PC-3 (cell line): Measurements from ENCODE around the gene SYT15. TPM values are rescaled to one million over a fixed set of nuclear protein-coding genes. Genes with fewer than 3 reads are reported as not detected.

Source experiments
- ATAC-seq: fragments of 200-7000 bp; cut with Tn5 transposase; 2 replicates; pipeline ENCODE4 v1.9.1; 2020; ENCODE audit warnings: mild to moderate bottlenecking, moderate library complexity
- BruUV-seq: library from RNA; stranded (reverse); fragments of 400-500 nt; replicated peaks from 2 replicates; lab custom pipeline; 2021; lab: Mats Ljungman, UMichigan
- CTCF ChIA-PET: fragments of 300-600 bp; sonication (Branson Sonifier 250); formaldehyde crosslinking; loops from one replicate; lab custom pipeline; 2022; ENCODE audit warnings: antibody characterized with exemption; lab: Charles Lee
- POLR2A ChIA-PET: fragments of 300-600 bp; sonication (Branson Sonifier 250); formaldehyde crosslinking; loops from one replicate; lab custom pipeline; 2022; ENCODE audit warnings: antibody characterized with exemption; ENCODE audit not compliant: unreplicated experiment; lab: Charles Lee
- DNase-seq: peaks from one replicate; pipeline ENCODE4 v3.0.0-alpha.2; 2015
- H2AFZ ChIP-seq: fragments of 300-600 bp; sonication (generic); 2 replicates; pipeline ENCODE4 v1.6.0; 2016; ENCODE audit warnings: antibody characterized with exemption, low read length
- H3F3A ChIP-seq: fragments of 300-600 bp; sonication (generic); one replicate; pipeline ENCODE4 v1.6.0; 2017; ENCODE audit warnings: antibody characterized with exemption, low read length, control low read depth, mild to moderate bottlenecking; ENCODE audit not compliant: unreplicated experiment
- H3K27ac ChIP-seq: fragments of 300-600 bp; sonication (generic); 2 replicates; pipeline ENCODE4 v1.5.1; 2016; ENCODE audit warnings: mild to moderate bottlenecking, low read length
- H3K27me3 ChIP-seq: fragments of 300-600 bp; sonication (generic); 2 replicates; pipeline ENCODE4 v1.6.1; 2016; ENCODE audit warnings: low read length, mixed read lengths
- H3K36me3 ChIP-seq: fragments of 300-600 bp; sonication (generic); 2 replicates; pipeline ENCODE4 v1.6.1; 2016; ENCODE audit warnings: low read depth, mixed run types, low read length, mixed read lengths
- H3K4me1 ChIP-seq: fragments of 300-600 bp; sonication (generic); 2 replicates; pipeline ENCODE4 v1.5.1; 2016; ENCODE audit warnings: low read length; ENCODE audit not compliant: insufficient read depth
- H3K4me2 ChIP-seq: fragments of 300-600 bp; sonication (generic); 2 replicates; pipeline ENCODE4 v1.6.0; 2016; ENCODE audit warnings: low read length
- H3K4me3 ChIP-seq: fragments of 300-600 bp; sonication (generic); 2 replicates; pipeline ENCODE4 v1.5.1; 2016; ENCODE audit warnings: mild to moderate bottlenecking, low read length, mixed read lengths
- H3K79me2 ChIP-seq: fragments of 300-600 bp; sonication (generic); 2 replicates; pipeline ENCODE4 v1.6.1; 2017; ENCODE audit warnings: low read length, mixed read lengths
- H3K9ac ChIP-seq: fragments of 300-600 bp; sonication (generic); 2 replicates; pipeline ENCODE4 v1.6.0; 2016; ENCODE audit warnings: mild to moderate bottlenecking, low read length
- H3K9me2 ChIP-seq: fragments of 300-600 bp; sonication (generic); replicated peaks from 2 replicates; pipeline ENCODE4 v1.6.1; 2016; ENCODE audit warnings: mixed run types, low read length, mixed read lengths
- H3K9me3 ChIP-seq: fragments of 300-600 bp; sonication (generic); 2 replicates; pipeline ENCODE4 v1.6.1; 2016; ENCODE audit warnings: low read length, mixed read lengths
- H4K20me1 ChIP-seq: fragments of 300-600 bp; sonication (generic); 2 replicates; pipeline ENCODE4 v1.6.1; 2016; ENCODE audit warnings: low read length, mixed read lengths
- CTCF ChIP-seq: fragments of 300-600 bp; sonication (generic); conservative IDR thresholded peaks from 2 replicates; pipeline ENCODE4 v1.5.1; 2017; ENCODE audit warnings: antibody characterized with exemption, low read depth, mild to moderate bottlenecking, low read length
- EZH2 ChIP-seq: fragments of 300-600 bp; sonication (generic); IDR thresholded peaks from one replicate; pipeline ENCODE4 v1.6.1; 2017; ENCODE audit warnings: antibody characterized with exemption, mild to moderate bottlenecking, low read length; ENCODE audit not compliant: unreplicated experiment
- EZH2phosphoT487 ChIP-seq: fragments of 300-600 bp; sonication (generic); IDR thresholded peaks from 2 replicates; pipeline ENCODE4 v1.6.1; 2018; ENCODE audit warnings: mild to moderate bottlenecking, antibody characterized with exemption, low read length, borderline replicate concordance
- intact Hi-C: fragments of 100-400 bp; cut with micrococcal nuclease; formaldehyde crosslinking; loops from 2 replicates; pipeline ENCODE4 v1.9.0; 2023
- total RNA-seq: library from RNA; depleted of rRNA; stranded (reverse); fragments of >200 nt; gene quantifications from 2 replicates; pipeline ENCODE4 v1.2.3, GENCODE V29; 2014

SYT15 gene
- total RNA-seq, 1 experiment from 2014 or later = not detected

GRCh38 chr10:46547541-46548497, 31.1 kb upstream of the SYT15 start:
- Histone ChIP-seq H3K27me3 (no peaks in the 10 kb centered on the region), H3K27ac (no peak overlapping the region), H4K20me1 (no peaks in the 10 kb centered on the region), H3K9ac (no peak overlapping the region), H3K9me3 (no peaks in the 10 kb centered on the region), H3K4me3 (no peak overlapping the region), H3K9me2 (no peaks in the 10 kb centered on the region), H2AFZ (no peak overlapping the region), H3K36me3 (no peaks in the 10 kb centered on the region), H3K79me2 (no peaks in the 10 kb centered on the region), H3F3A (no peaks in the 10 kb centered on the region), H3K4me2 (no peak overlapping the region), H3K4me1 (peaks cover 23% of the 10 kb centered on the region)
- ChIA-PET POLR2A (no interaction called here), CTCF (no interaction called here)
- DNase-seq = peak; percentile 24
- TF ChIP-seq EZH2phosphoT487 (no peak), EZH2 (no peak), CTCF (no peak)
- intact Hi-C loops = no loop called here
- no peak for ATAC-seq
- no TSS peak for BruUV-seq

- Histone ChIP-seq H3F3A (no peaks in the 10 kb centered on the region), H3K27me3 (no peaks in the 10 kb centered on the region), H3K9me3 (no peaks in the 10 kb centered on the region), H3K36me3 (no peaks in the 10 kb centered on the region), H3K4me3 (no peak overlapping the region), H3K4me2 (no peak overlapping the region), H4K20me1 (no peaks in the 10 kb centered on the region), H3K9ac (no peak overlapping the region), H3K9me2 (no peaks in the 10 kb centered on the region), H3K27ac (no peak overlapping the region), H3K79me2 (no peaks in the 10 kb centered on the region), H3K4me1 (peaks cover 23% of the 10 kb centered on the region), H2AFZ (no peak overlapping the region)
- TF ChIP-seq EZH2phosphoT487 (no peak), EZH2 (no peak), CTCF (no peak)
- intact Hi-C loops = no loop called here
- ATAC-seq (no peak), DNase-seq (no peak)
- POLR2A ChIA-PET = no interaction called here
- BruUV-seq = no TSS peak
- CTCF ChIA-PET = no interaction called here
Measured at GRCh38 chr10:46548498-46549090, 30.3 kb upstream of the SYT15 start.
